SK-N-MC (cell line): Measurements from ENCODE around the gene GDF9.

Experiments used
- DNase-seq: peaks from one replicate; pipeline ENCODE4 v3.0.0-alpha.2; 2011; ENCODE audit warnings: low read depth, low spot score
- H3K27ac ChIP-seq: fragments of 200-600 bp; sonication (generic); 2 replicates; pipeline ENCODE4 v1.5.1; 2016; ENCODE audit warnings: mixed run types
- H3K36me3 ChIP-seq: fragments of 200-600 bp; sonication (generic); 2 replicates; pipeline ENCODE4 v1.6.1; 2017; ENCODE audit warnings: antibody characterized with exemption, low read length, mixed read lengths; ENCODE audit not compliant: insufficient read depth
- H3K4me3 ChIP-seq: fragments of 200-600 bp; sonication (generic); 2 replicates; pipeline ENCODE4 v1.5.1; 2016
- H3K9ac ChIP-seq: fragments of 200-600 bp; sonication (generic); 2 replicates; pipeline ENCODE4 v1.8.0; 2017; ENCODE audit warnings: mixed run types, mixed read lengths; ENCODE audit not compliant: insufficient read length
- H3K9me3 ChIP-seq: fragments of 200-600 bp; sonication (generic); 2 replicates; pipeline ENCODE4 v1.6.1; 2017; ENCODE audit warnings: low read depth, mild to moderate bottlenecking, antibody characterized with exemption, low read length, moderate library complexity, mixed read lengths
- EZH2 ChIP-seq: fragments of 200-600 bp; sonication (generic); IDR thresholded peaks from one replicate; pipeline ENCODE4 v1.6.1; 2017; ENCODE audit warnings: antibody characterized with exemption
- FOXP2 ChIP-seq: optimal IDR thresholded peaks from 2 replicates; pipeline ENCODE3; 2011; ENCODE audit warnings: mild to moderate bottlenecking, moderate library complexity; ENCODE audit not compliant: insufficient read depth; ENCODE audit errors: extremely low read length, control extremely low read depth
- POLR2AphosphoS5 ChIP-seq: IDR thresholded peaks from 2 replicates; pipeline ENCODE4 v1.6.1; 2012; ENCODE audit warnings: mild to moderate bottlenecking, low read depth, low read length, borderline replicate concordance

The GDF9 gene

GRCh38 chr5:132877466-132877865, 11.2 kb upstream of the GDF9 start:
- Histone ChIP-seq H3K27ac (no peak overlapping the region), H3K9me3 (no peaks in the 10 kb centered on the region), H3K9ac (no peak overlapping the region), H3K36me3 (peaks cover 62% of the 10 kb centered on the region), H3K4me3 (no peak overlapping the region)
- TF ChIP-seq EZH2 (no peak), FOXP2 (no peak)
- no peak for DNase-seq

- Histone ChIP-seq H3K4me3 (no peak overlapping the region), H3K27ac (no peak overlapping the region), H3K36me3 (peaks cover 59% of the 10 kb centered on the region), H3K9me3 (no peaks in the 10 kb centered on the region), H3K9ac (no peak overlapping the region)
- DNase-seq: no peak
- TF ChIP-seq POLR2AphosphoS5: no peak
- TF ChIP-seq EZH2: no peak
- TF ChIP-seq FOXP2: no peak
Measured at GRCh38 chr5:132876020-132876759, 9.9 kb upstream of the GDF9 start.

- Histone ChIP-seq H3K4me3 (no peak overlapping the region), H3K36me3 (peaks cover 56% of the 10 kb centered on the region), H3K9ac (no peak overlapping the region), H3K27ac (no peak overlapping the region), H3K9me3 (no peaks in the 10 kb centered on the region)
- DNase-seq: no peak
- TF ChIP-seq EZH2: no peak
- no peak for TF ChIP-seq POLR2AphosphoS5
- TF ChIP-seq FOXP2: no peak
Measured at GRCh38 chr5:132873930-132874271, 7.6 kb upstream of the GDF9 start.

- H3K4me3 ChIP-seq: no peak within 1 kb of the TSS
- peaks cover 56% of the 10 kb centered on the region for H3K36me3 ChIP-seq
- no peak within 1 kb of the TSS for H3K9ac ChIP-seq
- no peaks in the 10 kb centered on the region for H3K9me3 ChIP-seq
- TF ChIP-seq FOXP2 (no peak), POLR2AphosphoS5 (no peak; the same call in 1 of the 2 replicates), EZH2 (no peak)
- DNase-seq: no peak
- no peak within 1 kb of the TSS for H3K27ac ChIP-seq
Measured at GRCh38 chr5:132873119-132873929, 7.1 kb upstream of the GDF9 start, which contains the start of gene LEAP2. TSS of gene LEAP2 (plus strand) at chr5:132873668. CDS start at chr5:132873695, 27 bp downstream.

GRCh38 chr5:132872788-132873118, 6.5 kb upstream of the GDF9 start:
- DNase-seq: no peak
- Histone ChIP-seq H3K36me3 (peaks cover 56% of the 10 kb centered on the region), H3K9me3 (no peaks in the 10 kb centered on the region), H3K27ac (no peak overlapping the region), H3K4me3 (no peak overlapping the region), H3K9ac (no peak overlapping the region)
- TF ChIP-seq FOXP2 (no peak), EZH2 (no peak), POLR2AphosphoS5 (no peak)

- no peak overlapping the region for H3K4me3 ChIP-seq
- H3K27ac ChIP-seq: no peak overlapping the region; the same call in 1 of the 2 replicates
- no peaks in the 10 kb centered on the region for H3K9me3 ChIP-seq
- H3K36me3 ChIP-seq: peaks cover 51% of the 10 kb centered on the region
- H3K9ac ChIP-seq: no peak overlapping the region
- TF ChIP-seq POLR2AphosphoS5 (no peak), EZH2 (no peak), FOXP2 (no peak)
- DNase-seq: no peak
Measured at GRCh38 chr5:132871459-132872284, 5.4 kb upstream of the GDF9 start.

GRCh38 chr5:132870801-132871200, 4.5 kb upstream of the GDF9 start:
- Histone ChIP-seq H3K36me3 (peaks cover 46% of the 10 kb centered on the region), H3K27ac (no peak overlapping the region), H3K9ac (no peak overlapping the region), H3K9me3 (no peaks in the 10 kb centered on the region), H3K4me3 (no peak overlapping the region)
- TF ChIP-seq FOXP2: no peak
- TF ChIP-seq EZH2: no peak
- no peak for TF ChIP-seq POLR2AphosphoS5
- DNase-seq: no peak

- no peak for DNase-seq
- Histone ChIP-seq H3K27ac (no peak overlapping the region), H3K36me3 (peaks cover 40% of the 10 kb centered on the region)
Measured at GRCh38 chr5:132868754-132869153, 2.5 kb upstream of the GDF9 start.

More at GRCh38 chr5:132868754-132869153, 2.5 kb upstream of the GDF9 start:
- H3K9me3 ChIP-seq: no peaks in the 10 kb centered on the region
- no peak overlapping the region for H3K4me3 ChIP-seq
- H3K9ac ChIP-seq: no peak overlapping the region
- TF ChIP-seq POLR2AphosphoS5 (0 out of 2 replicates have a peak, but pooled peaks have one; percentile 15), FOXP2 (no peak)
